Colonic mucosa (tissue), 4 donors: ENCODE results near the gene ACTL7B. TPM values are rescaled to one million over a fixed set of nuclear protein-coding genes. Genes with fewer than 3 reads are reported as not detected.

Source experiments
- DNase-seq: peaks from one replicate; pipeline ENCODE4 v3.0.0-alpha.2; 2020
- H3K27ac ChIP-seq: fragments of 200-600 bp; one replicate; pipeline ENCODE4 v1.8.0; 2021
- H3K27me3 ChIP-seq: fragments of 200-600 bp; one replicate; pipeline ENCODE4 v1.8.0; 2021
- H3K36me3 ChIP-seq: fragments of 200-600 bp; one replicate; pipeline ENCODE4 v1.8.0; 2021
- H3K4me1 ChIP-seq: fragments of 200-600 bp; one replicate; pipeline ENCODE4 v1.8.0; 2021; ENCODE audit warnings: mild to moderate bottlenecking
- H3K4me3 ChIP-seq: fragments of 200-600 bp; one replicate; pipeline ENCODE4 v1.8.0; 2021
- H3K9ac ChIP-seq, 2 donors: one replicate each; pipeline ENCODE4 v1.7.0; 2013; ENCODE audit warnings: control low read depth in 2 of 2, low read depth in 2 of 2, low read length in 2 of 2
- H3K9me3 ChIP-seq: fragments of 200-600 bp; one replicate; pipeline ENCODE4 v1.8.0; 2021
- CTCF ChIP-seq: fragments of 200-600 bp; IDR thresholded peaks from one replicate; pipeline ENCODE4 v1.8.0; 2022; ENCODE audit warnings: antibody characterized with exemption, mild to moderate bottlenecking
- intact Hi-C: fragments of 100-400 bp; cut with DNase I; formaldehyde crosslinking; loops from one replicate; pipeline ENCODE4 v1.14.1; 2022
- total RNA-seq, 2 donors: library from RNA; stranded (reverse); fragmentation: NEBNext Ultra II Directional in 1 of 2; extraction: Animal tissue kit (Norgen Biotek cat#: 25700) in 1 of 2; gene quantifications; one replicate each; pipeline ENCODE4 v1.2.1, GENCODE V29; 2021
- donor health status: healthy.
- donor health status: DM: no; HTN: no; CAD: no.
- donor health status: DM: no; HTN: no; CAD: no.

ACTL7B gene
- total RNA-seq, 2 donors from 2014 or later, result not detected

GRCh38 chr9:108884701-108885100 lies 28.9 kb upstream of the ACTL7B start:
- DNase-seq, result no peak
- TF ChIP-seq CTCF, result no peak
- Histone ChIP-seq H3K27me3 (no peaks in the 10 kb centered on the region), H3K9me3 (no peaks in the 10 kb centered on the region), H3K9ac (no peak overlapping the region), H3K4me1 (no peaks in the 10 kb centered on the region), H3K27ac (no peak overlapping the region), H3K4me3 (no peak overlapping the region), H3K36me3 (peaks cover 4% of the 10 kb centered on the region)
- intact Hi-C loops, result no loop called here

- TF ChIP-seq CTCF, result no peak
- intact Hi-C loops, result no loop called here
- H3K9me3 ChIP-seq, result no peaks in the 10 kb centered on the region
- no peak for DNase-seq
- peaks cover 9% of the 10 kb centered on the region for H3K36me3 ChIP-seq
- no peaks in the 10 kb centered on the region for H3K27me3 ChIP-seq
- no peak overlapping the region for H3K27ac ChIP-seq
- no peaks in the 10 kb centered on the region for H3K4me1 ChIP-seq
- no peak overlapping the region for H3K4me3 ChIP-seq
- no peak overlapping the region for H3K9ac ChIP-seq
Observed at GRCh38 chr9:108883085-108883484, 27.3 kb upstream of the ACTL7B start.

DNA sequence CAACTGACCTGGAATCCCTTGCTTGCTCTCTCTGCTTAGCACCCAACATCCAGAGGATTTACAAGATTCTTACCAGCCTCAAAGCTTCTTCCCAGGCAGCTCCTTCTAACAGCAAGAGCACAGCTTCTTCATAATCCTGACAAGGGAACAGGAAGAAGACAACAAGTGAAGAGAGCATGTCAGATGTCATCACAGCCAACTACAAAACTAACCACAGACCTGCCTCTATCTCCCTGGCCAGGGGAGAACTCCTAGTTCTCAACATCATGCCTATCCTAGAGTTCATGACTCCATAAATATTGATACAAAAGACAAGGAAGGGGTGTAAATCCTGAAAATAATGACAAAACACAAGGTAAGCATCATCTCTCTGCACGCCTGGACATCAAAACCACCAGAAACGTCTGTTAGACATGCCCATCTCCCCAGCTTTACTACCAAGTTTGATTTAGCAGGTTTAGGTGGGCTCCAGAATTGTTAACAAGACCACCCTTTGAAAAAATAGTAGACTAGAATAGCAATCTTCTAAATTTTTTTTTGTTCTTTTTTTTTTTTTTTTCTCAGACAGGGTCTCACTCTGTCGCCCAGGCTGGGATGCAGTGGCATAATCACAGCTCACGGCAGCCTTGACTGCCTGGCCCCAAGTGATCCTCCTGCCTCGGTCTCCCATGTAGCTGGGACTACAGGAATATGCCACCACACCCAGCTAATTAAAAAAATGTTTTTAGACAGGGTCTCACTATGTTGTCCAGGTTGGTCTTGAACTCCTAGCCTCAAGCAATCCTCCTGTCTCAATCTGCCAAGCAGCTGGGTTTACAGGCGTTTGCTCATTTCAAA lies 26.5 kb upstream of the ACTL7B start:
- TF ChIP-seq CTCF, result no peak
- peaks cover 14% of the 10 kb centered on the region for H3K36me3 ChIP-seq
- intact Hi-C loops, result no loop called here
- H3K9ac ChIP-seq, result no peak overlapping the region
- no peak overlapping the region for H3K27ac ChIP-seq
- H3K4me1 ChIP-seq, result no peaks in the 10 kb centered on the region
- H3K9me3 ChIP-seq, result no peaks in the 10 kb centered on the region
- no peak overlapping the region for H3K4me3 ChIP-seq
- DNase-seq, result no peak
- H3K27me3 ChIP-seq, result no peaks in the 10 kb centered on the region

DNA sequence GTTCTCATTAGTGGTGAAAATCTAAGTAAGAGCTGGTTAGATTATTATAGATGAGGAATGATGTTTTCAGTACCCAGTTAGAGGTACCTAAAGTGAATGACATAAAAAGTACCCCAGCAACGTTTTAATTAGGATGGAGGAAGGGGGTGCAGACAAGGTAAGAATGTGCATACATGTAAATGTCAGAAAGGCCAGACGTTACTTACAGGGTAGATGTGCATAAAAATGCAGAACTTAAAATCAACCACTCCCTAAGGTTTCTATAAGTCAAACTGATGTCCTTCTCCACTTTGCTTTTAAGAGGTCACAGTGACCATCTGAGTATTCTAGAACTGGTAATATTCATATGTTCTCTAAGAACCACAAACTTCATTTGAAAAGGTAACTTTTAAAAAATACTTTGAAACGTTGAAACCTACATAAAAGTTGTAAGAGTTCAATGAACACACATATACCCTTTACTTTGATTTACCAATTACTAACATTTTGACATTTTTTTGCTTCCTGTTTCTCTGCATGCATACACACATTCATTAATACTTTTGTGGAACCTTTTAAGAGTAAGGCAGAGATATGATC lies 25.0 kb upstream of the ACTL7B start:
- no peak for TF ChIP-seq CTCF
- Histone ChIP-seq H3K36me3 (peaks cover 14% of the 10 kb centered on the region), H3K4me3 (no peak overlapping the region), H3K9ac (no peak overlapping the region), H3K27me3 (no peaks in the 10 kb centered on the region), H3K4me1 (no peaks in the 10 kb centered on the region), H3K27ac (no peak overlapping the region), H3K9me3 (no peaks in the 10 kb centered on the region)
- no peak for DNase-seq
- intact Hi-C loops, result no loop called here

GRCh38 chr9:108877524-108877923 lies 21.7 kb upstream of the ACTL7B start:
- no peaks in the 10 kb centered on the region for H3K4me1 ChIP-seq
- DNase-seq, result no peak
- intact Hi-C loops, result no loop called here
- H3K27ac ChIP-seq, result no peak overlapping the region
- no peak overlapping the region for H3K4me3 ChIP-seq
- no peaks in the 10 kb centered on the region for H3K27me3 ChIP-seq
- TF ChIP-seq CTCF, result no peak
- peaks cover 14% of the 10 kb centered on the region for H3K36me3 ChIP-seq
- H3K9ac ChIP-seq, result no peak overlapping the region
- H3K9me3 ChIP-seq, result no peaks in the 10 kb centered on the region
